Esophagus muscularis mucosa (tissue), 4 donors: ENCODE data around the gene TMED10.

ENCODE experiments used
- EP300 ChIP-seq: sonication (generic); formaldehyde crosslinking; IDR thresholded peaks from one replicate; pipeline ENCODE4 v1.6.1; 2017; ENCODE audit warnings: antibody characterized with exemption
- POLR2A ChIP-seq: fragments of 450-650 bp; IDR thresholded peaks from one replicate; pipeline ENCODE4 v1.6.1; 2017; ENCODE audit warnings: antibody characterized with exemption, moderate library complexity, mild to moderate bottlenecking, low read depth
- POLR2AphosphoS5 ChIP-seq, 2 donors: sonication (generic); formaldehyde crosslinking; IDR thresholded peaks; one replicate each; pipeline ENCODE4 v1.6.1; 2017; ENCODE audit warnings: antibody characterized with exemption in 2 of 2
- TF ChIP-seq, protein P1 (sequence below), 3 experiments: fragments of 200-600 bp in 2 of 3; fragments of 450-650 bp in 1 of 3; sonication (generic) in 2 of 3; IDR thresholded peaks; one replicate each; pipeline ENCODE4 v1.5.1; 2017 to 2019; ENCODE audit warnings: antibody characterized with exemption in 3 of 3, mild to moderate bottlenecking in 2 of 3, moderate library complexity in 1 of 3

- TF ChIP-seq, protein P1, sequence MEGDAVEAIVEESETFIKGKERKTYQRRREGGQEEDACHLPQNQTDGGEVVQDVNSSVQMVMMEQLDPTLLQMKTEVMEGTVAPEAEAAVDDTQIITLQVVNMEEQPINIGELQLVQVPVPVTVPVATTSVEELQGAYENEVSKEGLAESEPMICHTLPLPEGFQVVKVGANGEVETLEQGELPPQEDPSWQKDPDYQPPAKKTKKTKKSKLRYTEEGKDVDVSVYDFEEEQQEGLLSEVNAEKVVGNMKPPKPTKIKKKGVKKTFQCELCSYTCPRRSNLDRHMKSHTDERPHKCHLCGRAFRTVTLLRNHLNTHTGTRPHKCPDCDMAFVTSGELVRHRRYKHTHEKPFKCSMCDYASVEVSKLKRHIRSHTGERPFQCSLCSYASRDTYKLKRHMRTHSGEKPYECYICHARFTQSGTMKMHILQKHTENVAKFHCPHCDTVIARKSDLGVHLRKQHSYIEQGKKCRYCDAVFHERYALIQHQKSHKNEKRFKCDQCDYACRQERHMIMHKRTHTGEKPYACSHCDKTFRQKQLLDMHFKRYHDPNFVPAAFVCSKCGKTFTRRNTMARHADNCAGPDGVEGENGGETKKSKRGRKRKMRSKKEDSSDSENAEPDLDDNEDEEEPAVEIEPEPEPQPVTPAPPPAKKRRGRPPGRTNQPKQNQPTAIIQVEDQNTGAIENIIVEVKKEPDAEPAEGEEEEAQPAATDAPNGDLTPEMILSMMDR (IDR thresholded peaks at IDR 0.05): no peak
- no peak for TF ChIP-seq EP300
- no peak for TF ChIP-seq POLR2AphosphoS5 (IDR thresholded peaks at IDR 0.05)
- no peak for TF ChIP-seq POLR2A
These were observed 35.8 kb downstream of the TMED10 start for GRCh38 chr14:75140620-75141019.
